NCI-H1436 treated with DMSO at 0.1 percent for 48 hours (cell line): ENCODE measurements around the gene NAALAD2.
"Not testable (repeated sequence)": the region's sequence is repeated elsewhere in the genome, so short reads cannot be mapped to it uniquely, and the experiment has no call there.

Experiments used
- DNase-seq: peaks from one replicate; lab custom pipeline; 2025; lab: John Stamatoyannopoulos, UW

Gene NAALAD2

DNA sequence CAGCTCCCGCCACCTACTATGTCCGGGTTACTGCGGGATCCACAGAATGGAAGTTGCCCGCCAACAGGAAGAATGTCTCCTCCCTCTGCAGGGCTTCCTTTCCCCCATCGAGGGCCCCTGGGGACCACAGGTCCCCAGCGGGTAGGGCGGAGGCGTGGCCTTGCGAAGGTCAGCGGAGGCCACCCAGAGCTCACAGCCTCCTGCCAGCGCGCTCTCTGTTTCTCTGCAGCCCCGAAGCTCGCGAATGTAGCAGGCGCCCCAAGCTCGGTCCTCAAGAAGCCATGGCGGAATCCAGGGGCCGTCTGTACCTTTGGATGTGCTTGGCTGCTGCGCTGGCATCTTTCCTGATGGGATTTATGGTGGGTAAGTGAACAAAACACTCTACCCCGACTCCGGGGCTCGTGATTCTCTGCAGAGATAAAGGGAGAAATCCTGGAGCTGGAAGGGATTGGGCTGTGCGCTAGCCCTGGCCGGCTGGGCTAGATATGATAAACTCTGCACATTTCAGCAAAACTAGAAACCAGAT lies at the start of gene NAALAD2:
Gene NAALAD2 (plus strand): TSS at position 186 of the 526 bp plus-strand sequence. CDS start 96 bp downstream, at position 282.
- no peak for DNase-seq

DNA sequence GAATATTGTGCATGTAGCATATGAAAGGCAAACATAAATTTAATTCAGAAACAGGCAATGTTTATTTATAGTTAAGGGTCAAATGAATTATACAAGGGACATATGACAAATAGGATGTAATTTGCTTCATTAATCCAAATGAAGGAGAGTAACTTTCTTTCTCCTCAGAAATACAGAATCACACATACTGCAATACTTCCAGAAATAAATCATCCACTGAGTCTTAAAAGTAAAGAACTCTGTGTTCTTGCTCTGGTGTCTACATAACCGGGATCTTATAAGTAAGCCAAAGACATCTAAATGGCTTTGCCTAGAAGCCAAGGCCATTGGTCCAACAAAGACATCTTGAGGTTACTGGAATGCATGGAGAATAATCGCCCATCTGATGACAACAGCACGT lies 48.8 kb upstream of the NAALAD2 start, which contains the start of gene UBTFL1:
Gene UBTFL1 (plus strand): TSS at position 301 of the 400 bp plus-strand sequence. CDS start 0 bp downstream, at position 301.
- DNase-seq = not testable (repeated sequence)

DNA sequence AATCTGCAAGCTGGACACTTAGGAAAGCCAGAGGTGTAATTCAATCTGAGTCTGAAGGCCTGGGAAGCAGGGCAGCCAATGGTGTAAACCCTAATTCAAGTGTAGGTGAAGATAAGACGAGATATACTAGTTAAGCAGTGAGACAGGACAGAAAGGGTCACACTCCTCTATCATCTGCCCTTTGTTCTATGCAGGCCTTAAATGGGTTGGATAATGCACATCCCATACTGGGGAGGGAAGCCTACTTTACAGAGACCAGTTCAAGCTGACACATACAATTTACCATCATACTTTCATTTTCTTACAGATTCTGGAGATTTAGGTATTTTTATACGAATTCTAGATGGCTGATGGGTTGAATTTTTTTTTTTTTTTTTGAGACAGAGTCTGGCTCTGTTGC lies 45.7 kb upstream of the NAALAD2 start:
- not testable (repeated sequence) for DNase-seq

DNA sequence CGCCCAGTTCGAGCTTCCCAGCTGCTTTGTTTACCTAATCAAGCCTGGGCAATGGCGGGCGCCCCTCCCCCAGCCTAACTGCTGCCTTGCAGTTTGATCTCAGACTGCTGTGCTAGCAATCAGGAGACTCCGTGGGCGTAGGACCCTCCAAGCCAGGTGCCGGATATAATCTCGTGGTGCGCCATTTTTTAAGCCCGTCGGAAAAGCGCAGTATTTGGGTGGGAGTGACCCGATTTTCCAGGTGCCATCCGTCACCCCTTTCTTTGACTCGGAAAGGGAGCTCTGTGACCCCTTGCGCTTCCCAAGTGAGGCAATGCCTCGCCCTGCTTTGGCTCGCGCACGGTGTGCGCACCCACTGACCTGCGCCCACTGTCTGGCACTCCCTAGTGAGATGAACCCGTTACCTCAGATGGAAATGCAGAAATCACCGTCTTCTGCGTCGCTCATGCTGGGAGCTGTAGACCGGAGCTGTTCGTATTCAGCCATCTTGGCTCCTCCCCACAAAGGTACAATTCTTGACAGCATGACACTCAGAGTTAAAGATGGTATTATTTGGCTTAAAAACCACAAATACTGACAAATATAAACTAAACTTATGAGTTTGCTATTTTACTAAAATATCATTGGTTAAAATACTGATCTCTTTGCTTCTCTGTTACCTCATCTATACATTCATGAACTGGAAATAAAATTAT lies 39.1 kb upstream of the NAALAD2 start:
- not testable (repeated sequence) for DNase-seq

DNA sequence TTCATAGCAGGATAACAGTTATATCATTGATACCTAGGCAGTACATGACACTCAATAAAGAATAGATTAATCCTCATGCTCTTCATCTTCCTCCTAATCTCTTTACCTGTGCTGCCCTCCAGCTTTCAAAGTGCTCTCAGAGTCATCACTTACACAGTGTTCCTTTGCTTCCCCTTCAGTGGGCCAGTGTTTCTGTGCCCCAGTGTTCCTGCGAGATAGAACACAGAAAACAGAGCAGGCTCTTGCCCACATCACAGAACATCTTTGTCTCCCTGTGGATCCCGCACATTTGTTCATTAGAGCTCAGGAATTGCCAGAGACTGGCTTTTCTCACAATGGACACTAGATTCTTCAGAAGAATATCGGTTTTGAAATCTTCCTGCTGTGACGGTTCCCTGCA lies 36.2 kb upstream of the NAALAD2 start:
- not testable (repeated sequence) for DNase-seq

DNA sequence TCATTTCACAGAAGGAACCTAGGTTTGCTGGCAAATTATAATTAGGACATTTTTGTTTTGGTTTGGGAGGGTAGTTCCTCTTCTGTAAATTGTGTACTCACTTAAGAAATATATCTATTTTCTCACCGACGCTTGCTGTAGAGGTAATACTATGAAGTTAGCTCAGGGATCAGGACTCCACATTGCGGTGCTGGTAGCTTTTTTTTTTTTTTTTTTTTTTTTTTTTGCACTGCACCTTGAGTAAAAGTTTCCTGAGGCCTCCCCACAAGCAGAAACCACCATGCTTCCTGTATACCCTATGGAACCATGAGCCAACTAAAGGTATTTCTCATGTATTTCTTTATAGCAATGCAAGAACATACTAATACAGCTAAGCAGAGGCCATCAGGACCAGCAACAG lies 34.0 kb upstream of the NAALAD2 start:
- DNase-seq = no peak

DNA sequence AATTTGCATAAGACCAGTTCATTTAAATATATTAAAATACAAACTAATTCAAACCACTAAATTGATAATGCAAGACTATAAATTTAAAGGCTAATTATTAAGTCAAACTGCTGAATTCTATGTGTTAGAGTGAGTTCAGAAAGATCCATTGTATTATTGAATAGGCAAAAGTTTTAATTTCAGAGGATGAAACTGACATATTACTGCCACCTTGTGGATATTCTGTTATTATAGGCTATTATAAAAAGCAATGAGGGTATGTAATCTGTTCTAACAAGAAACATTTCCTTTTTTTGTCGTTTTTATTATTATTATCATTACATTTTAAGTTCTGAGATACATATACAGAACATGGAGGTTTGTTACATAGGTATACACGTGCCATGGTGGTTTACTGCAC lies 20.9 kb upstream of the NAALAD2 start:
- no peak for DNase-seq

DNA sequence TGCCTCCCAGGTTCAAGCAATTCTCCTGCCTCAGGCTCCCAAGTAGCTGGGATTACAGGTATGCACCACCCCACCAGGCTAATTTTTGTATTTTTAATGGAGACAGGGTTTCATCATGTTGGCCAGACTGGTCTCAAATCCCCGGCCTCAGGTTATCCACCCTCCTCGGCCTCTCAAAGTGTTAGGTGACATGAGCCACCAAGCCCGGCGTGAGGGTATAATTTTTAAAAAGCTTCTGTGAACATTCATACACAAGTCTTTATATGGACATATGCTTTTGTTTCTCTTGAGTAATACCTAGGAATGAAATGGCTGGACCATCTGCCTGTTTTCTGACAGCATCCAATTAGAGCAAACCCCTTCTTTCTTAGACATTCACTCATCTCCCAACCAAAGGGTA lies 14.3 kb upstream of the NAALAD2 start:
- no peak for DNase-seq

DNA sequence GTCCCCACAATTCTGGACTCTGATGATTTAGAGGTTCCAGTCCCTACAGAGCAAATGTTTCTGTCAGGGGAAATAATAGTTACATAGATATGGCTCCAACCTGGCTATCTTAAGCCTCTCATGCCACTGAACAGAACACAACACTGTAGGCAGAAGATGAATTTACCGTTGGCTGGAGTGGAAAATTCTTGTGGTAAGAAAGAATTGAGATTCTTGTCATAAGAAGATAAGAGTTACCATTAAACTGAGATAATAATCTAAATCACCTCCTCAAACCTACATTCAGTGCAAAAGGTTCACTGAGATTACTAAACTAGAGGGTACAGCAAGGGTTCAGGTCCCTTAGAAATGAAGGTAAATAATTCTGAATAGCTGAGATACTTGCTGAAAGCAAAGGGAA lies 10.1 kb upstream of the NAALAD2 start:
- DNase-seq = no peak

DNA sequence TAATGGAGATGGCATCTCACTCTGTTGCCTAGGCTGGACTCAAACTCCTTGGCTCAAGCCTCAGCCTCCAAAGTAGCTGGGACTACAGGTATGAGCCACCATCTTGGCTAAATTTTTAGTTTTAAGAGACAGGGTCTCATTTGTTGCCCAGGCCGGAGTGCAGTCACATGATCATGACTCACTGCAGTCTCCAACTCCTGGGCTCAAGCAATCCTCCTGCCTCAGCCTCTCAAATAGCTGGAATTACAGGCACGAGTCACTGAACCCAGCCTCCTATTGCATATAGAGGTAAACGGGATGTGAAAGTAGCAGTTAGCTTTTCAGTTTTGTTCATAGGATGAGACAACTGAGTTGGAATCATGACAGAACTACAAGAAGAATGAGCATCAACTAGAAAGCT lies 9.5 kb upstream of the NAALAD2 start:
- DNase-seq = no peak

DNA sequence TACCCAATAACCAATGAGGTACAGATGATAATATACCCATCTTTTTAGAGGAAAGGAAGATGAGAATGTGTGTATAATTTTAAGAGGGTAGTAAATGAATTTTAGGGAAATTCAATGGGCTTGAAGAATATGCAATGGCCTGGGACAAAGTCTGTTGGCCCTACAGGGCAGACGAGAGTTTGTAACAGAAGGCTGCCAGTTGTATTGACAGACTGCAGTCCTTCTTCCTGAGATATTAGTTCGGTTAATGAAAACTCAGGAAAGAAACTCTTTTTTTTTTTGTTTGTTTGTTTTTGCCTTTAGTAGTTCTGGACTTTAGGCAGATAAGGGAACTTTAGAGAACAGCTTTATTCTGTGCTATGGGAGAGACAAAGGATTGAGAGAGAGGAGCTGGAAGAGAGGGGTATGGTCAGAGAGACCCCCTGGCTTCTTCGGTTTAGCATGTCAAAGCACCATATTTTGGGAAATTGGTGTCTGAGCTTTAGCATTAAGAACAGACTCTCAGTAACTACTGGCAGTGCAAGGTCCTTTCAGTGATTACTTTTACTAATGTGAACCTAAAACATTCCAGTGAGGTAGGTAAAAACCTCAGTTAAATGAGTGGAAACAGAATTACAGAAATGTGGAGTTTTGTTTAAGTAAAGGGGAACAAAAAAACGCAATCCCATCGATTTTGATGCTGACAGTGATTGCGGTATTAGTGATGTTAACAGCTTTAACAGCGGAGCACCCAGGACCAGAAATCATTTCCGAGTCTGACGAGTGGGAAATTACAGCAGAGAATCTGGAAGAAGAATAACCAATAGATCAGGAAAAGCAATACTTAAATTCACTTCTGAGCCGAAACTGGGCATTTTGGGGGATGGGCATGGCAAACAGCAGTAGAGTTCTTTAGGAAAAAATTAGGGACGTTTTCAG lies 644 bp upstream of the NAALAD2 start:
- DNase-seq = no peak

DNA sequence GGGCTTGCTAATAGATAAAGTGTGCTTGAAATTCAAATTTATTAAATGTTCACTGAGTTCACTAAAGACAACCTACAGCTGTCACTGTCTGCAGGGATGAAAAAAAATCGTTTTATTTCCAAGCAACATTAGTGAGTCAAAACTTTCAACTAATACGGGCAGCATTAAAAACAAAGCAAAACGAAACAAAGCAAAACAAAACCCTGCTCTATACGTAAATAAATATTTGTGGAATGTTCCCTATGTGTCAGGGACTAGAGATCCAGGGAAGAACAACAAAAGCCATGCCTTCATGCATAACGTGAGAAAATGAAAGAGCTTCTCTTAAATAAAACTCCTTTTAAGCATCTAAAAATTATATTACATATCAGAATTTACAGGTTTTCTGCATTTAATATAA lies 553 bp downstream of the NAALAD2 start:
- DNase-seq = no peak

DNA sequence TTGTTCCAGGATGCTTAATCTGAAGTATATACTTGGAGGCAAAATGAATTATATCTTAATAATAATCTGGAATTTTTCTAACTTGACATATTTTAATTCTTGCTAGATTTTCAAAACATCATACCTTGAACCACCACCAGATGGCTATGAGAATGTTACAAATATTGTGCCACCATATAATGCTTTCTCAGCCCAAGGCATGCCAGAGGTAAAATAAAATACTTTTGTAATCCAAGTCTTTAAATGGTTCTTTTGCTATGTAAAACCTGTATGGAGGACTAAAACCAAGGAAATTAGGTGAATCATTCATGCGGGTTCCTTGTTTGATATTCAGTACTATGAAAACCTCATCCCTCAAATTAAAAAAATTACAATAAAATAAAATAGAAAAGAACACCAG lies 14.4 kb downstream of the NAALAD2 start:
- DNase-seq = no peak

DNA sequence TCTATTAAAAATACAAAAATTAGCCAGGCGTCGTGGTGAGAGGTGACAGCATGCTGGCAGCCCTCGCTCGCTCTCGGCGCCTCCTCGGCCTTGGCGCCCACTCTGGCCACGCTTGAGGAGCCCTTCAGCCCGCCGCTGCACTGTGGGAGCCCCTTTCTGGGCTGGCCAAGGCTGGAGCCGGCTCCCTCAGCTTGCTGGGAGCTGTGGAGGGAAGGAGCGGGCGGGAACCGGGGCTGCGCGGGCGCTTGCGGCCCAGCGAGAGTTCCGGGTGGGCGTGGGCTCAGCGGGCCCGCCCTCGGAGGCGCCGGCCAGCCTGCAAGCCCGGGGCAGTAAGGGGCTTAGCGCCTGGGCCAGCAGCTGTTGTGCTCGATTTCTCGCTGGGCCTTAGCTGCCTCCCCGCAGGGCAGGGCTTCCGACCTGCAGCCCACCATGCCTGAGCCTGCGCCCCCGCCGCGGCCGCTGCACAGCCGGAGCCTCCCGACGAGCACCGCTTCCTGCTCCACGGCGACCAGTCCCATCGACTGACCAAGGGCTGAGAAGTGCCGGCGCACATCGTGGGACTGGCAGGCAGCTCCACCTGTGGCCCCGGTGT lies 32.6 kb downstream of the NAALAD2 start:
- not testable (repeated sequence) for DNase-seq

DNA sequence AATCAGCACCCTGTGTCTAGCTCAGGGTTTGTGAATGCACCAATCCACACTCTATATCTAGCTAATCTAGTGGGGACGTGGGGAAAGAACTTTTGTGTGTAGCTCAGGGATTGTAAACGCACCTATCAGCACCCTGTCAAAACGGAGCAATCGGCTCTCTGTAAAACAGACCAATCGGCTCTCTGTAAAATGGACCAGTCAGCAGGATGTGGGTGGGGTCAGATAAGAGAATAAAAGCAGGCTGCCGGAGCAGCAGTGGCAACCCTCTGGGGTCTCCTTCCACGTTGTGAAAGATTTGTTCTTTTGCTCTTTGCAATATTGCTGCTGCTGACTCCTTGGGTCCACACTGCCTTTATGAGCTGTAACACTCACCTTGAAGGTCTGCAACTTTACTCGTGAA lies 33.2 kb downstream of the NAALAD2 start:
- not testable (repeated sequence) for DNase-seq

DNA sequence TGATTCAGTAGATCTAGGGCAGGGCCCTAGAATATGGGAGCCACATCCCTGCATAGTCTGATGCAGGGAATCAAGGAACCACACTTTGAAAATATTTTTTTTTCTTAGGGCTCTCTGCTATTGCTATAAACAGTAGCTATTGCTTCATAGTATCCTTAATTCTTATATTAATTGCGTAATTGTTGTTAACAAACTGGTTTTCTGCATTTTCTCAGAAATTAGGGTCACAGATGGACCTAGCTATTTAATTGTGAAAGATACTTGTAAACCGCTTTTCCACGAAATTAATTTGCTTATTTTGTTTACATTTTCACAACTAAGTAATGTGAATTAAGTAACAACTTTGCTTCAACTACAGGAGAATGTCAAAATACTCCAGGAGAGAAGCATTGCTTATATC lies 34.1 kb downstream of the NAALAD2 start:
- no peak for DNase-seq

DNA sequence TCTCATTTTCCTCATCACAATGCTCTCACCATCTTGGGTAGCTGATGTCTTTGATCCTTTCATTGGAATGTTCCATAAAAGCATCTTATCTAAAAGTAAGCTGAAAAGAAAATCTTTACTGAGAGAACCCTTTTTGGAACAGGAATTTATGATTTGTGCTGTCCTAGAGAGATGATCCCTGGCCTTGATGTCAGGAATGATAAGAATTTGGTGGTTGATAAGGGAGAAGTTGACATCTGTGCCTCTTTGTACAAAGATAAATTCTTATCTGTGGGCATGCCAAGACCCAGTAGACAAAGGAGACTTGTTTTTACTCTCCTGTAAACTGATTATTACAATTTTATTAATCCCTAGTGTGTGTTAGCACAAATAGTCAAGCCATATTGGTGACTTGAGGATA lies 36.9 kb downstream of the NAALAD2 start:
- DNase-seq = no peak

DNA sequence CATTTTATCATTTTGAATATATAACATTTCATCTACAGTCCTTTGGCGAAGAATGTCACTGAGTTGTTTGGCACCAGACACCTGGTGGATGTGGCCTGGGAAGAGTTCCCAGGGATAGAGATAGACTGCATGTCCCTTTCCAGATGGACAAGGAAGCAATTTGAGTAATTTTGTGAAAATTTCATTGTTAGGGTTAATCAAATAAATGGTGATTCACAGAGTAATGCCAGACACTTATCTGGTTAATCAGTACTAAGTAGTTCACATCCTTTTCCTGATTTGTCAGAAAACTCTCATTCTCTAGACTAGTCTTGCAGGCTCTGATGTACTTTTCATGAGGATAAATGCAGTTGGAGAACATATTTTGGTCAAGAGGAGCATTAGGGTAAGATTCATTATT lies 41.6 kb downstream of the NAALAD2 start:
- DNase-seq = no peak

DNA sequence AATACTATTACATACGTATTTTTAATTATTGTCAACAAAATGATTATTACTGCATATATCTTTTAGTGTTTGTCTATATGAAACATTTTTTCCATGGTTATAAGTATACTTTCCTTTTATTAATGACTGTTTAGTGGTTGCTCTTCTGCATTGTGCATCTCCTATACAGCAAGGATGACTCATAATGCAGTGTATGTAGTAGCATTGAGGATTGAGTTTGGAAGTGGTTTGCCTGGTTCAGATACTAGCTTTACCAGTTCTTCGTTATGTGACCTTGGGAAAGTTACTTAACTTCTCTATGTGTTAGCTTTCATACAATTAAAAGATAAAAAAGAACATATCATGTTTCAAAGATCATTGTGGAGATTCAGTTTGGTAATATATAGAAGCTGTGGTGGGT lies 44.3 kb downstream of the NAALAD2 start:
- DNase-seq = no peak

DNA sequence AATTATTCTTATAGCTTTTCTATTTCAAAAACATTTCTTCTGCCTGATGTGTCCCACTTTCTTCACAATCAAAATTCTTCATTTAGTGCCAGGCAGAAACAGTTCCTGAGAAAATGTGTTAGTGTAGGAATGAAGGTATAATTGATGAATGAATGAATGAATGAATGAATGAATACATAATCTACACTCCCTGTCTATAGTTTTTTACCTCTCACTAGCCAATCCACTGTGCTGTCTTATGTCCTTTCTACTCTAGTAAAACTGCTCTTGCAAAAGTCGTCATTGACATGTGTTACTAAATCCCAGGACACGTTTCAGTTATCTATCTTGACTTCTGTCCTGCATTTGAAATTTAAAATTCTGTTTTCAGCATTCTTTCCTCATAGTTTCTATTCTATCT lies 45.5 kb downstream of the NAALAD2 start:
- no peak for DNase-seq

DNA sequence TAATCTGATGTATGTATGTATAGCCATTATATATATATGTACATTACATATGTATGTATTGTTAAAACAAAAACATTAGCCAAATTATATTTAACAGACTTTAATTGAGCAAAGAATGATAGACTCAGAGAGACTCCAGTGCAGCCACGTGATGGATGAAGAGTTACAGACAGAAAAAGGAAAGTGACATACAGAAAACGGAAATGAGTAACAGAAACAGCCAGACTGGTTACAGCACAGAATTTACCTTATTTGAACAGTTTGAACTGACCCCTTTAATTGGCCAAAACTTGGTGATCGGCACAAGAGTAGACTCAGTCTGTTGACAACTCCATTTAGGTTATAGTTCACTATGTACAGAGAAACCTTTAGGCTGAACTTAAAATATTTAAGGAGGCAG lies 53.4 kb downstream of the NAALAD2 start:
- DNase-seq = no peak

DNA sequence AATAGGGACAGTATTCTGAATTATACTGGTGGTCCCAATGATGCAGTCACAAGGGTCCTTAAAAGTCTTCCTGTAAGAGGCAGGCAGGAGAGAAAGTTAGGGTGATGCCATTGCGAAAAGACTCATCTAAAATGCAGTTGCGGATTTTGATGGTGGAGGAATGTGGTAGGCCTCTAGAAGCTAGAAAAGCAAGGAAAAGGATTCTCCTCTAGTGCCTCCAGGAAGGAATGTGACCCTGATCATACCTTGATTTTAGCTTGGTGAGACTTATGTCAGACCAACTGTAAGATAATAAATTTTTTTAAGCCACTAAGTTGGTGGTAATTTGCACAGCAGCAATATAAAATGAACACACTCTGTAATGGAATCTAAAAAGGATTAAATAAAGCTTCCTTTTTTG lies 54.5 kb downstream of the NAALAD2 start:
- no peak for DNase-seq
